Measurements from ENCODE around the gene PEDS1.

The PEDS1 gene

GRCh38 chr20:50149481-50150254 lies 3.9 kb downstream of the PEDS1 start (continued):
- no peak for TF ChIP-seq ZBTB11 (tag by site-specific recombination; conservative IDR thresholded peaks at IDR 0.05; ENCODE audit: low read depth)
- TF ChIP-seq ZBTB6 (tag by site-specific recombination; IDR thresholded peaks at IDR 0.05): no peak
- peak; percentile 54 for TF ChIP-seq ZFHX2 (tag by site-specific recombination; conservative IDR thresholded peaks at IDR 0.05)
- TF ChIP-seq ZNF585B (tag by site-specific recombination; IDR thresholded peaks at IDR 0.05): no peak
- no peak for TF ChIP-seq PRDM6 (tag by site-specific recombination; IDR thresholded peaks at IDR 0.05)
- no peak for TF ChIP-seq ZXDB (tag by site-specific recombination; IDR thresholded peaks at IDR 0.05)
- peak; percentile 85 for TF ChIP-seq ZNF10 (tag by site-specific recombination; IDR thresholded peaks at IDR 0.05)
- TF ChIP-seq ZNF670 (tag by site-specific recombination; IDR thresholded peaks at IDR 0.05; ENCODE audit: low read depth): no peak
- no peak for TF ChIP-seq ZBTB10 (tag by site-specific recombination; IDR thresholded peaks at IDR 0.05)
- TF ChIP-seq ZNF16 (tag by site-specific recombination; IDR thresholded peaks at IDR 0.05; ENCODE audit: low read depth): no peak
- TF ChIP-seq ZNF664 (tag by site-specific recombination; IDR thresholded peaks at IDR 0.05): no peak
- TF ChIP-seq HOXC10 (CRISPR knock-in tag; IDR thresholded peaks at IDR 0.05): no peak
- no peak for TF ChIP-seq ZNF692 (tag by site-specific recombination; IDR thresholded peaks at IDR 0.05)
- no peak for TF ChIP-seq REPIN1 (tag by site-specific recombination; IDR thresholded peaks at IDR 0.05; ENCODE audit: low read depth)
- TF ChIP-seq ZNF280D (tag by site-specific recombination; IDR thresholded peaks at IDR 0.05): no peak
- no peak for TF ChIP-seq ZNF394 (tag by site-specific recombination; IDR thresholded peaks at IDR 0.05; ENCODE audit: borderline replicate concordance)
- TF ChIP-seq ZBTB26 (tag by site-specific recombination; optimal IDR thresholded peaks at IDR 0.05): peak; percentile 6
- TF ChIP-seq ZNF311 (tag by site-specific recombination; IDR thresholded peaks at IDR 0.05; ENCODE audit: borderline replicate concordance): no peak
- TF ChIP-seq ZNF529 (tag by site-specific recombination; IDR thresholded peaks at IDR 0.05; ENCODE audit: insufficient replicate concordance): no peak
